Activated CD8-positive, alpha-beta memory T cell treated with anti-CD3 and anti-CD28 coated beads for 48 hours (primary cell): ENCODE results near the gene MAN1B1.
"Not testable (repeated sequence)": the region's sequence is repeated elsewhere in the genome, so short reads cannot be mapped to it uniquely, and the experiment has no call there.

Experiments used
- DNase-seq, 3 experiments: peaks; one replicate each; pipeline ENCODE4 v3.0.0-alpha.2; 2020; ENCODE audit warnings: low read depth in 2 of 3, low spot score in 2 of 3

Gene MAN1B1

GRCh38 chr9:137052998-137053943, 33.5 kb upstream of the MAN1B1 start:
- DNase-seq: no peak

DNA sequence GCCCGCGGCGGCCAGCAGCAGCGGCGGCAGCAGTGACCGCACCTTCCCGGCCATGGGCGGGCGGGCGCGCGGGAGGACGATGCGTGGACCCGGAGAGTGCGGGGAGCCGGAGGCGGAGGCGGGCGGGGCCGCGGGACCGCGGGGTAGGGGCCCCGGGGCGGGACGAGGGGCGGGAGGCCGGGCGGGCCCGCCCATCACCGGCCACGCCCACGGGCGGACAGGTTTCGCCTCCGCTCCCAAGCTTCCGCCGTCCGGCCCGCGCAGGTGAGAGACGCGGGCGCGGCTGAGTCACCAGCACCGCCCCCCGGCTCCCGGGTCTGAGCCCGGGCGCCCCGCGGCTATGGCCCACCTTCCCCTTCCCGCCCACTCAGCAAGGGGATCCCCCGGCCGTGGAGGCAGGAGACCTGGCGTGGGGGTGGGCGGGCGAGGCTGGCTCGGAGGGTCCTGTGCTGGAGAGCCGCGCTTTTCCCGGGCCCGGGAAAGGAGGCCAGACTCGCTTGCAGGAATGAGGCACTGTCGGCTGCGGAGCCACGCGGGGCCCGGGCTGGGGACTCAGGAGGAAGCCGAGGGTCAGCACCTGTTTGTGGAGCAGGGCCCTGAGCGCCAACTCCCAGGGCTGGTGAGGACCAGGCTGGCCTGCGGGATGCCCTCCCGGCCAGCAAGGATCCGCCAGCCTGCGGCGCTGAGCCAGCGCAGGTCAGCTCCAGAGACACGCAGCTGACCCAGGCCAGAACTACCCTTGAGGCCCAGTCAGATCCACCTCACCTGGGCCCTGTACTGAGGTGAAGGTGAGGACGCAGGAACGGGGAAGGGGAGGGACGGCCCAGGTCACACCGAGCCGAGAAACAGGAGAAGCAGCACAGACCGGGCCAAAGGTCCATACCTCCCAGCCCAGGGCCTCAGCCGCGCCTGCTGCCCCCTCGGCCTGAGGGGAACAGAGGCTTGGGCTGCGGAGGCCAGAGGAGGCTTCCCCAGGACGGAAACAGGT, 32.5 kb upstream of the MAN1B1 start, which contains the start of gene ENTPD2:
ENTPD2 (minus strand) TSS at position 118 of the 988 bp plus-strand sequence; CDS start at position 54, 64 bp downstream.
- no peak for DNase-seq

- DNase-seq: no peak
Measured at GRCh38 chr9:137054932-137055384, 31.8 kb upstream of the MAN1B1 start.

GRCh38 chr9:137055385-137056364, 31.1 kb upstream of the MAN1B1 start:
- no peak for DNase-seq

DNA sequence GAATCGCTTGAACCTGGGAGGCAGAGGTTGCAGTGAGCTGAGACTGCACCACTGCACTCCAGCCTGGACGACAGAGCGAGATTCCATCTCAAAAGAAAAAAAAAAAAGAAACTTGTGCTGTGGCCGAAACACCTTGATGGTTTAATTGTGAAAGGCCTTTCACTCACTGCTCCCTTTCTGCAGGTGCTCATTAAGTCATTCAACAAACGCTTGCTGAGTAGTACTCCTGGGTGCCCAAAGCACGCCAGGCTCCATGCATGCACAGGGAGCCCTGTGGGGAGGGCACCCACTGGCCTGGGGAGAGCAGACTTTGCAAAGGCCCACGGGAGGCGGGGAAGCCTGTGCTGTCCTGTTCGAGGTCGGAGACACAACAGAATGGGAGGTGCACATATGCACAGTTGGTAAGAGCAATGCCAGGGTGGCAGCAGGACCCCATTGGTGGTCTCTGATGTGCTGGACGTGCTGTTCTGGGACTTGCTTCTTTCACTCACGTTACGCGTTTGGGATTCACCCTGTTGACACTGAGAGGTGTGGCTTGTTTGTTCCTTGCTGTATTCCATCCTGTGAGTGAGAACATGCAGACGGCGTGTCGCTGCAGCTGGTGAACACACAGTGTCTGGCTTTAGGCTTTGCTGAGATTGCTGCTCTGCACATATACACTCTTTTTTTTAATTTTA, 29.9 kb upstream of the MAN1B1 start:
- no peak for DNase-seq

- DNase-seq: no peak
Measured at GRCh38 chr9:137057545-137057944, 29.2 kb upstream of the MAN1B1 start.

- no peak for DNase-seq
Measured at GRCh38 chr9:137058521-137059234, 28.1 kb upstream of the MAN1B1 start.

DNA sequence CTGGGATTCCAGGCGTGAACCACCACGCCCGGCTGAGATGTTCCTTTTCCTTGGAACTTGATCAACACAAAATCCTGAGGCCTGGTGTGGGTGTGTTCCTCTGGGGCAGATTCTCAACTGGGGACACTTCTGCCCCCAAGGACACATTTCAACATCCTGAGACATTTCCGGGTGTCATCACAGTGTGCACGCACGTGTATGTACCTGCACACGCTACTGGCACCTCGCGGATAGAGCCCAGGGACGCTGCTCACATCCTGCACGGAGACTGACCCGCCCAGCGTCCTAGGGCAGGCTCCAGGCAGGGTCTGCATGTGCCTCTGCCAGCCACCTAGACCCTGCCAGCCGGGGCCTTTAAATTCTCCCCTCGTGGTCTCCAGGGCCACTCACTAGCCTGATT, 24.4 kb upstream of the MAN1B1 start:
- no peak for DNase-seq

- DNase-seq: not testable (repeated sequence)
Measured at GRCh38 chr9:137062798-137063197, 24.0 kb upstream of the MAN1B1 start.

DNA sequence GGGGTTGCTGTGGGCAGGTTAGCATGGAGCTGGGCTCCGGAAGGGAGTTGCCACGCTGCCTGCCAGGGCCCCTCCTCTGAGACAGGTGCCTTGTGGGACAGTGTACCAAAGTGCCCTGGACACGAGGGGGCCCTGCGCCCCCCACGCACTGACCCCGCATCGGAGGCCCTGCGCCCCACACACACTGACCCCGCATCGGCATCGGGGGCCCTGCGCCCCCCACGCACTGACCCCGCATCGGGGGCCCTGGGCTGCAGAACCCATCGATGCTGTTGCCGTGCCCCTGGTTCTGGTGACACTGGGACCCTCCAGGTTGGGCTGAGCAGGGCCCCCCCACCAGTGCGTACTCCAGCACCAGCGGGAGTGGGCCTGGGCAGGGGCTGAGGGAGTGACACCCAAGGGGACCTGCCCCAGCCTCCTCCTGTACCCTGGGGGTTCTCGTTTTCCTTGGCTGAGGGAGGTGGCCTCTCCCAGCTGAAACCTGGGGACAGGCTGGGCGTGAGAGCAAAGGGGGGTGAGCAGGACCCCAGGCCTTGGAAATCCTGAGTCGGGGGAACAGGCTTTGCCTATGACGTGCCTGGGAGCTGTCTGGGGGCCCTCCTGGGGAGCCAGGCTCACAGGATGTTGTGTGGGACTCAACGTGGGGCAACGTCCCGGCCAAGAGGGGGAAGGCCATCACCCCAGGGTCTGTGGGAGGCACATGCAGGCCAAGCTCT, 23.3 kb upstream of the MAN1B1 start:
- DNase-seq: no peak

- DNase-seq: peak in 1 of 3 experiments; percentile 65
Measured at GRCh38 chr9:137064027-137064879, 22.5 kb upstream of the MAN1B1 start.

- no peak for DNase-seq
Measured at GRCh38 chr9:137064880-137065164, 22.0 kb upstream of the MAN1B1 start.

- DNase-seq: no peak
Measured at GRCh38 chr9:137065336-137065967, 21.3 kb upstream of the MAN1B1 start.

- no peak for DNase-seq
Measured at GRCh38 chr9:137066096-137066861, 20.5 kb upstream of the MAN1B1 start.

DNA sequence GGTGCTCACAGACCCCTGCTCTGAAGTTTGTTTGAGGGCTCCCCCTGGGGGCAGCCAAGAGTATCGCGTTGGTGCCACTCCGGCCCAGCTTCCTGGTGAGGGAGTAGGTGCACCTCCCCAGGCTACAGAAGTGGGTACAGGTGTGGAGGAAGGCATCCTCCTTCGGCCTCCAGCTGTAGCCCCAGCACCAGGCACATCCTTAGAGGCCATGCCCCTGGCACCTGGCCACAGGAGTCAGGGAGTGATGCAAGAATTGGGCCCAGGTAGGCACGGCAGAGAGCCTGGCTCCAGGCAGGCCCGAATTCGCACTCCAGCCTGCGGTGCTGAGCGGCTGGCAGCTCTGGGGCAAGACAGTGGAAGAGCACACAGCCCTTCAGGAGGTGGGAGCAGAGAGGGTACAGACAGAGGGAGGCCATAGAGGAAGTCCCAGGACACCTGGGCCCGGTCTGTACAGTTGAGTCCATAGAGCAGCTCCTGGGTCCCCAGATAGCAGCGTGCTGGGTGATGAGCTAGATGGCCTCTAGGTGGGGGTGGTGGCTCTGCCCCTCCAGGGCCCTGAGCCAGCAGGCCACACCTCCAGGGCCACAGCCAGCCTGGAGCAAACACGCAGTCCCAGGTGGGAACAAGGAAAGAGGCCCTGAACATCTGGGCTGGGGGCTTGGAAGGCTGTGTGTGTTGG, 18.8 kb upstream of the MAN1B1 start:
- peak in 1 of 3 experiments; percentile 67 for DNase-seq
